GM21515 (cell line): Measurements from ENCODE around the gene EVA1A.

Experiments used
- ATAC-seq: cut with Tn5 transposase; IDR thresholded peaks from one replicate; pipeline ENCODE4 v1.9.1; 2021; ENCODE audit not compliant: unreplicated experiment

The EVA1A gene

GRCh38 chr2:75454241-75454620 is 106.5 kb downstream of the EVA1A start:
- no peak for ATAC-seq

GRCh38 chr2:75453384-75454240 is 107.1 kb downstream of the EVA1A start:
- no peak for ATAC-seq

- ATAC-seq = no peak
These were observed 110.7 kb downstream of the EVA1A start for GRCh38 chr2:75450068-75450467.

GRCh38 chr2:75447176-75447575 is 113.6 kb downstream of the EVA1A start:
- no peak for ATAC-seq
